Measurements from ENCODE around the gene FSTL4. TPM values are rescaled to one million over a fixed set of nuclear protein-coding genes. Genes with fewer than 3 reads are reported as not detected.

Gene FSTL4
- total RNA-seq, 2 experiments from 2014 or later = 0.36 TPM; not detected in 1

DNA sequence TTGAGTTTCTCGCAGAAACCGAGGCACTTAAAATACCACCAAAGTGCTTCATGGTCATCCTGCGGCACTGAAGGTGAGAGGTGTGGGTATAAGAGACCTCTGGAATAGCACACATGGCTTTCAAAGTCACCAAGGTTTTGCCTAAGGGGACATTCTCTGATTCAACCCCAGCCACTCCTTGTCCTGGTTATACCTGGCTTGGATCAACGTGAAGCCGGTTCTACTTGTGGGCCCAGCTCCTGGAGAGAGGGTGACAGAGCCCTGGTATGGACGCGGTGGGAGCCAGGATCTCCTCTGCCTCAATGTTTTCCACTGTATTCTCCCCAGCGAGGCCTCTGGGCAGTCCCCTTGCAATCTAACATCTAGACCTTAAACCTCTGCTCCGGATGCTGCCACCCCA, 132.0 kb downstream of the FSTL4 start:
- Mint-ChIP-seq H3K36me3 (no peaks in the 10 kb centered on the region), H3K27ac (no peak overlapping the region)

DNA sequence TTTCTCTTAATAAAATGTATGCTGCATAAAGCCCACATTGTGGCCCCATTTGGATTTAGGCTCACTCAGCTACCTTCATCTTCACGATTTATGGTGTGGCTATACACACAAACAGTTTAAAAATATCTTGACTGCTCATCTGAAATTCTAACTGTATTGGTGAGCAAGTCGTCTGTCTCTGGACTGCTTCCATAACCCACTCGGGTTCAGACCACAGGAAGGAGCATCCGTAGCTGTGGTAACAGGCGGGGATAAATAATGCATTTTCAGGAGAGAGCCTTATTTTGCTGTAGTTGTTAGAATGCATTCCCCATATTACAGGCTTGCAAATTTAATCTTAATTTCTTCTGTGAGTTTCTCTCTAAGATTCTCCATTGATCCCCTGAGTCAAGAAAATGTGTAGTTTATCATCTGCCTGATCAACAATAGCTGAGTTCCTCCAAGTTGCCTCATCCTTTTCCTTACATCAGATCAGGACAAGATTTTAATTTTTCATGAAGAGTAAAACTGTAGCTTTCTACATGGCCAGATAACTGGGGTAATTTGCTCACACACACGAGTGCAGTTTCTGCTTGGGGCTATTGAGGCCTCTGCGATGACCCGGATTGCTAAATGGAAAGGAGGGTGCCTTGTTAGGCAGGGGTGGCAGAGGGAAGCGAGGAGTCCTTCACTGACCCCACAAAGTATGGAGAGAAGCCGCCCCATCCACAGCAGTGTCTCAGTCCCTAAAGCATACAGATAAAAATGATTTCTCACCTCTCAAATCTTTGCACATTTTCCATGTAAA, 133.9 kb downstream of the FSTL4 start:
- intact Hi-C loops (cut with micrococcal nuclease) = no loop called here
- Mint-ChIP-seq H3K4me1 (ENCODE audit: low read depth) (peaks cover 3% of the 10 kb centered on the region), H3K27me3 (peaks cover 4% of the 10 kb centered on the region), H3K27ac (no peak overlapping the region), H3K4me3 (no peak overlapping the region), H3K9me3 (peaks cover 2% of the 10 kb centered on the region), H3K36me3 (no peaks in the 10 kb centered on the region)
- ChIA-PET POLR2A (no interaction called here), CTCF (interaction anchor here (0.6 kb wide), 1 partner anchor 364 kb away, joined by 3 read pairs; no protein-coding TSS in a partner anchor)
- DNase-seq = no peak

More for the DNA sequence above, 132.0 kb downstream of the FSTL4 start:
- no peaks in the 10 kb centered on the region for H3K27me3 Mint-ChIP-seq
- intact Hi-C loops (cut with micrococcal nuclease) = loop anchor here (10.0 kb wide), 1 partner anchor 134 kb away; the partner anchor contains the start of gene FSTL4
- POLR2A ChIA-PET = no interaction called here
- DNase-seq = no peak
- H3K4me3 Mint-ChIP-seq = no peak overlapping the region
- peaks cover 2% of the 10 kb centered on the region for H3K9me3 Mint-ChIP-seq
- CTCF ChIA-PET = interaction anchor here (0.5 kb wide), 1 partner anchor 14 kb away, joined by 3 read pairs; no protein-coding TSS in a partner anchor
- H3K4me1 Mint-ChIP-seq (ENCODE audit: low read depth) = no peaks in the 10 kb centered on the region

GRCh38 chr5:133475986-133476385, 136.4 kb downstream of the FSTL4 start:
- peaks cover 8% of the 10 kb centered on the region for H3K27me3 Mint-ChIP-seq
- intact Hi-C loops (cut with micrococcal nuclease) = no loop called here
- no peak overlapping the region for H3K4me3 Mint-ChIP-seq
- H3K9me3 Mint-ChIP-seq = no peaks in the 10 kb centered on the region
- no peaks in the 10 kb centered on the region for H3K36me3 Mint-ChIP-seq
- ChIA-PET CTCF (no interaction called here), POLR2A (no interaction called here)
- DNase-seq = no peak
- H3K27ac Mint-ChIP-seq = no peak overlapping the region
- peaks cover 3% of the 10 kb centered on the region for H3K4me1 Mint-ChIP-seq (ENCODE audit: low read depth)

- no peak overlapping the region for H3K4me3 Mint-ChIP-seq
- DNase-seq = no peak
- POLR2A ChIA-PET = no interaction called here
- H3K36me3 Mint-ChIP-seq = no peaks in the 10 kb centered on the region
- peaks cover 3% of the 10 kb centered on the region for H3K4me1 Mint-ChIP-seq (ENCODE audit: low read depth)
- H3K27ac Mint-ChIP-seq = no peak overlapping the region
- no peaks in the 10 kb centered on the region for H3K9me3 Mint-ChIP-seq
- intact Hi-C loops (cut with micrococcal nuclease) = no loop called here
- CTCF ChIA-PET = no interaction called here
- peaks cover 8% of the 10 kb centered on the region for H3K27me3 Mint-ChIP-seq
These were observed 137.3 kb downstream of the FSTL4 start for GRCh38 chr5:133474851-133475590.

DNA sequence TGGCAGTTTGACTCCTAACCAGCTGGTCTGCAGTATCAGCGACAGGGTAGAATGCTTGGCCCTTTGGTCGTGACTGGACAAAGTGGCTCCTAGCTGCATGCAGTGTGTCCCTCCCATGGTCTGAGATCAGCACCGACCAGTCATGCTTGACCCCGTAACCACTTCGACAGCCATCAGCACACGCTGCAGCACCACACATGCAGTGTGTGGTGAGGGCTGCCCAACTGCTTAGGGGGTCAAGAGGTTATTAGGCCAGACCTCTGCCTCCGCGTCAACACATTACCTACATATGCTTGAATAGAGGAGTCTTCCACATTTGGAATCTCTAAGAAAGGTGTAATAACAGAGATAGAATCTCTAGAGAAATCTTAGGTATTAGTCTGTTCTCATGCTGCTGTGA, 139.1 kb downstream of the FSTL4 start:
- ChIA-PET CTCF (interaction anchor here (1.3 kb wide), 1 partner anchor 50 kb away, joined by 5 read pairs; no protein-coding TSS in a partner anchor), POLR2A (no interaction called here)
- H3K9me3 Mint-ChIP-seq = no peaks in the 10 kb centered on the region
- peaks cover 3% of the 10 kb centered on the region for H3K4me1 Mint-ChIP-seq (ENCODE audit: low read depth)
- H3K27me3 Mint-ChIP-seq = peaks cover 13% of the 10 kb centered on the region
- H3K4me3 Mint-ChIP-seq = no peak overlapping the region
- H3K36me3 Mint-ChIP-seq = no peaks in the 10 kb centered on the region
- H3K27ac Mint-ChIP-seq = no peak overlapping the region
- DNase-seq = no peak
- intact Hi-C loops (cut with micrococcal nuclease) = no loop called here

DNA sequence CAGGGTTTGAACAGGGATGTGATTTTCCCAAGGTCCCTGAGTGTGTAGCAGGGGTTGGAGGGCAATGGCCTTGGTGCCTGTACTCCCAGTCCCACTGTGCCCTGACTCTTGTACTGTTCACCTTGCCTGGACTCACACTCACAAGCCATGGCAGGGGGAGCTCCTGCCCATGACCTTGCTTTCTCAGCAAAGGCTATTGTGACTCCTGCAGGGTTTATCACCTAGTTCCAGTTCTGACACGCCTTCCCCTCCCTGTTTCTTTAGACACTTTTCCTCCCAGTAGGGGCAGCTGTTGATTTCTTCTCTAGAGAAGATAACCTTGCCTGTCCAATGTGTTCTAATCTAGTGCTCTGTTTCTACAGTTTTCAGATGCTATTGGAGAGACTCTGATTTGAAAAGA, 139.5 kb downstream of the FSTL4 start:
- Mint-ChIP-seq H3K4me1 (ENCODE audit: low read depth) (peaks cover 3% of the 10 kb centered on the region), H3K27ac (no peak overlapping the region), H3K27me3 (peaks cover 13% of the 10 kb centered on the region), H3K9me3 (no peaks in the 10 kb centered on the region), H3K4me3 (no peak overlapping the region), H3K36me3 (no peaks in the 10 kb centered on the region)
- intact Hi-C loops (cut with micrococcal nuclease) = no loop called here
- POLR2A ChIA-PET = no interaction called here
- no peak for DNase-seq
- CTCF ChIA-PET = interaction anchor here (1.3 kb wide), 1 partner anchor 49 kb away, joined by 5 read pairs; no protein-coding TSS in a partner anchor

- H3K36me3 Mint-ChIP-seq = no peaks in the 10 kb centered on the region
- no peak overlapping the region for H3K27ac Mint-ChIP-seq
- intact Hi-C loops (cut with micrococcal nuclease) = no loop called here
- peaks cover 3% of the 10 kb centered on the region for H3K4me1 Mint-ChIP-seq (ENCODE audit: low read depth)
- H3K4me3 Mint-ChIP-seq = no peak overlapping the region
- POLR2A ChIA-PET = no interaction called here
- no peaks in the 10 kb centered on the region for H3K9me3 Mint-ChIP-seq
- no peak for DNase-seq
- CTCF ChIA-PET = no interaction called here
- H3K27me3 Mint-ChIP-seq = peaks cover 13% of the 10 kb centered on the region
These were observed 140.6 kb downstream of the FSTL4 start for GRCh38 chr5:133471699-133472098.

- POLR2A ChIA-PET = no interaction called here
- Mint-ChIP-seq H3K9me3 (no peaks in the 10 kb centered on the region), H3K4me1 (ENCODE audit: low read depth) (peaks cover 5% of the 10 kb centered on the region), H3K36me3 (no peaks in the 10 kb centered on the region), H3K27ac (no peak overlapping the region), H3K27me3 (peaks cover 13% of the 10 kb centered on the region), H3K4me3 (no peak overlapping the region)
- intact Hi-C loops (cut with micrococcal nuclease) = no loop called here
- CTCF ChIA-PET = no interaction called here
- no peak for DNase-seq
These were observed 141.5 kb downstream of the FSTL4 start for GRCh38 chr5:133470841-133471240.

- CTCF ChIA-PET = no interaction called here
- H3K27me3 Mint-ChIP-seq = peaks cover 12% of the 10 kb centered on the region
- no peaks in the 10 kb centered on the region for H3K9me3 Mint-ChIP-seq
- DNase-seq = no peak
- H3K36me3 Mint-ChIP-seq = no peaks in the 10 kb centered on the region
- peaks cover 9% of the 10 kb centered on the region for H3K4me1 Mint-ChIP-seq (ENCODE audit: low read depth)
- POLR2A ChIA-PET = no interaction called here
- H3K4me3 Mint-ChIP-seq = no peak overlapping the region
- H3K27ac Mint-ChIP-seq = no peak overlapping the region
- intact Hi-C loops (cut with micrococcal nuclease) = no loop called here
These were observed 142.5 kb downstream of the FSTL4 start for GRCh38 chr5:133469846-133470245.

DNA sequence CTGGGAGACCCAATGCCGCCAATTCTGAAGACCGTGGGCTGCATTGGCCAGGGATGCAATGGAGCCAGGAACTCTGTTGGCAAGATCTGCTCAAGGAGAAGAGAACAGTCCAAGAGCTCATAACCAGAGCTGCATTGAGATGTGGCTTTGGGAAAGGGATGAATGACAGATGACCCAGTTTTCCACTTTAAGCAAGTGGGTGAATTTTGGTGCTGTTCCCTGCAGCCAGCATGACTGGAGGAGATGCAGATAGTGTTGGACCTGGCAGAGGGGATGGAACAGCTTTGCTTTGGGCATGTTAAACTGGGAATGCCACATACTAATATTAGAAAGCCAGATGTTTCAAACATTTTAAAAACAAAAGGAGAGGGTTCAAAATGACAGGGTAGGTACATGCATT, 143.1 kb downstream of the FSTL4 start:
- no peak overlapping the region for H3K4me3 Mint-ChIP-seq
- intact Hi-C loops (cut with micrococcal nuclease) = no loop called here
- H3K4me1 Mint-ChIP-seq (ENCODE audit: low read depth) = peaks cover 6% of the 10 kb centered on the region
- H3K27me3 Mint-ChIP-seq = peaks cover 9% of the 10 kb centered on the region
- no peaks in the 10 kb centered on the region for H3K36me3 Mint-ChIP-seq
- CTCF ChIA-PET = no interaction called here
- no peaks in the 10 kb centered on the region for H3K9me3 Mint-ChIP-seq
- POLR2A ChIA-PET = no interaction called here
- no peak overlapping the region for H3K27ac Mint-ChIP-seq
- no peak for DNase-seq

DNA sequence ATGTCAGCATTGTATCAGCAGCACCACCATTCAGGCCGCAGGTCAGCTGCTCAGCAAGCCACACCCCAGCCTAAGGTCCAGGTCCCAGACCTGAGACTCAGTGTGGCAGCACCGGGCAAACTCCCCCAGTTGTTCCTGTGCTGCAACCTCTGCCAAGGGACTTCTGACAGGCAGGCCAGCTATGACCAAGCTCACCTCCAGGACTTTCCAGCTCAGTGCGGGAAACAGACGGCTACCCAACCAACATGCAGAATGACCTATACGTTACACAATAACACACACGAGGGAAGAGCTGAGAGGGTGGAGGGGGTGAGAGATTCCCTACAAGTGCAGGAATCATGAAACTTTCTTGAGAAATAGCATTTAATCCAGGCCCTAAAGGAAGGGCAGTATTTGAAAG, 143.7 kb downstream of the FSTL4 start:
- Mint-ChIP-seq H3K4me1 (ENCODE audit: low read depth) (peaks cover 6% of the 10 kb centered on the region), H3K36me3 (no peaks in the 10 kb centered on the region), H3K27me3 (peaks cover 9% of the 10 kb centered on the region), H3K4me3 (no peak overlapping the region), H3K9me3 (no peaks in the 10 kb centered on the region), H3K27ac (no peak overlapping the region)
- POLR2A ChIA-PET = no interaction called here
- intact Hi-C loops (cut with micrococcal nuclease) = no loop called here
- CTCF ChIA-PET = no interaction called here
- DNase-seq = no peak

- ChIA-PET POLR2A (no interaction called here), CTCF (no interaction called here)
- Mint-ChIP-seq H3K27ac (no peak overlapping the region), H3K27me3 (peaks cover 9% of the 10 kb centered on the region), H3K36me3 (no peaks in the 10 kb centered on the region), H3K9me3 (no peaks in the 10 kb centered on the region), H3K4me3 (no peak overlapping the region), H3K4me1 (ENCODE audit: low read depth) (peaks cover 6% of the 10 kb centered on the region)
- no peak for DNase-seq
- intact Hi-C loops (cut with micrococcal nuclease) = no loop called here
These were observed 144.4 kb downstream of the FSTL4 start for GRCh38 chr5:133467826-133468463.

Measured in activated CD4-positive, alpha-beta memory T cell treated with anti-CD3 and anti-CD28 coated beads for 36 hours (primary cell).